ENCODE measurements around the gene PITRM1.

DNA sequence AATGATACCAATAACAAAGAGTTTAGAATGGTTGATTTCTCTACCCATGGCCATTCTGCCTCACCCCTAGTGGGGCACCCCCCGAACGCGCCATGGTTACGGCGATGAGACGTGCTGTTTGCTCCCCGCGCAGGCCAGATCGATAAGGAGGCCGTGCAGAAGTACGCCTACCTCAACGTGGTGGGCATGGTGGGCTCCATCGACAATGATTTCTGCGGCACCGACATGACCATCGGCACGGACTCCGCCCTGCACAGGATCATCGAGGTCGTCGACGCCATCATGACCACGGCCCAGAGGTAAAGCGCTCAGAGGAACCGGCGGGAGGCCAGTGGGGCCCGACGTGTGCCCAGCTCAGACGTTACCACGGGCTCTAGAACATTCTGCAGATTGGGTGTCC lies 68.9 kb downstream of the PITRM1 start:
- TF ChIP-seq, protein P1, sequence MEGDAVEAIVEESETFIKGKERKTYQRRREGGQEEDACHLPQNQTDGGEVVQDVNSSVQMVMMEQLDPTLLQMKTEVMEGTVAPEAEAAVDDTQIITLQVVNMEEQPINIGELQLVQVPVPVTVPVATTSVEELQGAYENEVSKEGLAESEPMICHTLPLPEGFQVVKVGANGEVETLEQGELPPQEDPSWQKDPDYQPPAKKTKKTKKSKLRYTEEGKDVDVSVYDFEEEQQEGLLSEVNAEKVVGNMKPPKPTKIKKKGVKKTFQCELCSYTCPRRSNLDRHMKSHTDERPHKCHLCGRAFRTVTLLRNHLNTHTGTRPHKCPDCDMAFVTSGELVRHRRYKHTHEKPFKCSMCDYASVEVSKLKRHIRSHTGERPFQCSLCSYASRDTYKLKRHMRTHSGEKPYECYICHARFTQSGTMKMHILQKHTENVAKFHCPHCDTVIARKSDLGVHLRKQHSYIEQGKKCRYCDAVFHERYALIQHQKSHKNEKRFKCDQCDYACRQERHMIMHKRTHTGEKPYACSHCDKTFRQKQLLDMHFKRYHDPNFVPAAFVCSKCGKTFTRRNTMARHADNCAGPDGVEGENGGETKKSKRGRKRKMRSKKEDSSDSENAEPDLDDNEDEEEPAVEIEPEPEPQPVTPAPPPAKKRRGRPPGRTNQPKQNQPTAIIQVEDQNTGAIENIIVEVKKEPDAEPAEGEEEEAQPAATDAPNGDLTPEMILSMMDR (IDR thresholded peaks at IDR 0.05), result no peak
- TF ChIP-seq POLR2A (IDR thresholded peaks at IDR 0.05), result no peak

Data from heart left ventricle (tissue), 13 donors.